MM.1S (cell line): ENCODE results near the gene RFNG.

Experiments used
- EZH2phosphoT487 ChIP-seq: fragments of 300-600 bp; sonication (generic); IDR thresholded peaks from 2 replicates; pipeline ENCODE4 v1.6.1; 2018; ENCODE audit warnings: antibody characterized with exemption, low read length
- TF ChIP-seq, protein P1 (sequence below): fragments of 300-600 bp; sonication (generic); IDR thresholded peaks from 2 replicates; pipeline ENCODE4 v1.5.1; 2016; ENCODE audit warnings: antibody characterized with exemption, low read length, mixed read lengths

DNA sequence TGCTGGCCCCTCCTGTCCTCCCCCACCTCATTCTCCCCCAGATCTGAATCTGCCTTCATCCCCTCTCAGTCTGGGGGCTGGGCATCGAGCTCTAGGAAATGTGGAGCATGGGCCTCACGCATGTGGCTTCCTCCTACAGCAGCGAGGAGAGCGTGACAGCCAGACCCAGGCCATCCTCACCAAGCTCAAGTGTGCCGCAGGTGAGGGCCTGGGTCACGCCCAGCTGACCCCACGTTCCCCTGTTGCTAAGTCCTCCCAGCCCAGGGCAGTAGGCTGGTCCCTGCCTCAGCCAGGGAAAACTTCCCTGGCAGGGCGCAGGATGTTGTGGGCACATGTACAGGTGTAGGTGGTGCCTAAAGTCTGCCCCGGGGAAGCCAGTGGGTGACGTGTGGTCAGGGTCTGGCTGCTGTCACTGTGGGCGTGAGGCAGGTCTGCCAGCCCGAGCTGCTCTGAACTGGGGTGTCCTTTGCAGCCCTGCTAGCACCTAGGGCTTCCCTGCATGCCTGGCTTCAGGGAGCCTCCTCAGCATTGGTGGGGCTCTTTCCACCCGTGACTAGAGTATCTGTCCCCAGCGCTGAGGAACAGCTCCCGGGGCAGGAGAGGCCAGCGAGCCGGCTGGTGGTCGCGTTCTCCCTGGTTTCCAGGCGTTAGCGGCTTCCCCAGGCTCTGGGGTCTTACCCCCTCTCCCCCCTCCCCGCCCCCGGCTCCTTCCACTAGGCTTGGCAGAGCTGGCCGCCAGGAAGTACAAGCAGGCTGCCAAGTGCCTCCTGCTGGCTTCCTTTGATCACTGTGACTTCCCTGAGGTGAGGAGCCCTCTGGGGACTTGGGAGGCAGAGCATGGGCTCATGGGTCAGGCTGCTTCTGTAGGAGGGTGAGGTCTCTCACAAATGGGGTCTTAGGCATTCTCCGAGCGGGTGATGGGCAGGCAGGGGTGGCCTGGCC is 3.7 kb upstream of the RFNG start:
- TF ChIP-seq, protein P1, sequence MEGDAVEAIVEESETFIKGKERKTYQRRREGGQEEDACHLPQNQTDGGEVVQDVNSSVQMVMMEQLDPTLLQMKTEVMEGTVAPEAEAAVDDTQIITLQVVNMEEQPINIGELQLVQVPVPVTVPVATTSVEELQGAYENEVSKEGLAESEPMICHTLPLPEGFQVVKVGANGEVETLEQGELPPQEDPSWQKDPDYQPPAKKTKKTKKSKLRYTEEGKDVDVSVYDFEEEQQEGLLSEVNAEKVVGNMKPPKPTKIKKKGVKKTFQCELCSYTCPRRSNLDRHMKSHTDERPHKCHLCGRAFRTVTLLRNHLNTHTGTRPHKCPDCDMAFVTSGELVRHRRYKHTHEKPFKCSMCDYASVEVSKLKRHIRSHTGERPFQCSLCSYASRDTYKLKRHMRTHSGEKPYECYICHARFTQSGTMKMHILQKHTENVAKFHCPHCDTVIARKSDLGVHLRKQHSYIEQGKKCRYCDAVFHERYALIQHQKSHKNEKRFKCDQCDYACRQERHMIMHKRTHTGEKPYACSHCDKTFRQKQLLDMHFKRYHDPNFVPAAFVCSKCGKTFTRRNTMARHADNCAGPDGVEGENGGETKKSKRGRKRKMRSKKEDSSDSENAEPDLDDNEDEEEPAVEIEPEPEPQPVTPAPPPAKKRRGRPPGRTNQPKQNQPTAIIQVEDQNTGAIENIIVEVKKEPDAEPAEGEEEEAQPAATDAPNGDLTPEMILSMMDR: no peak
- TF ChIP-seq EZH2phosphoT487: no peak
